Ramos (cell line): Measurements from ENCODE around the gene PET117.
"Not testable (repeated sequence)": the region's sequence is repeated elsewhere in the genome, so short reads cannot be mapped to it uniquely, and the experiment has no call there.

Experiments
- in situ Hi-C: fragments of 300-500 bp; cut with MboI; formaldehyde crosslinking; loops from one replicate; pipeline ENCODE4 v1.14.3; 2022; ENCODE audit warnings: low sequenced_read_pairs; ENCODE audit not compliant: unreplicated experiment

PET117 gene

DNA sequence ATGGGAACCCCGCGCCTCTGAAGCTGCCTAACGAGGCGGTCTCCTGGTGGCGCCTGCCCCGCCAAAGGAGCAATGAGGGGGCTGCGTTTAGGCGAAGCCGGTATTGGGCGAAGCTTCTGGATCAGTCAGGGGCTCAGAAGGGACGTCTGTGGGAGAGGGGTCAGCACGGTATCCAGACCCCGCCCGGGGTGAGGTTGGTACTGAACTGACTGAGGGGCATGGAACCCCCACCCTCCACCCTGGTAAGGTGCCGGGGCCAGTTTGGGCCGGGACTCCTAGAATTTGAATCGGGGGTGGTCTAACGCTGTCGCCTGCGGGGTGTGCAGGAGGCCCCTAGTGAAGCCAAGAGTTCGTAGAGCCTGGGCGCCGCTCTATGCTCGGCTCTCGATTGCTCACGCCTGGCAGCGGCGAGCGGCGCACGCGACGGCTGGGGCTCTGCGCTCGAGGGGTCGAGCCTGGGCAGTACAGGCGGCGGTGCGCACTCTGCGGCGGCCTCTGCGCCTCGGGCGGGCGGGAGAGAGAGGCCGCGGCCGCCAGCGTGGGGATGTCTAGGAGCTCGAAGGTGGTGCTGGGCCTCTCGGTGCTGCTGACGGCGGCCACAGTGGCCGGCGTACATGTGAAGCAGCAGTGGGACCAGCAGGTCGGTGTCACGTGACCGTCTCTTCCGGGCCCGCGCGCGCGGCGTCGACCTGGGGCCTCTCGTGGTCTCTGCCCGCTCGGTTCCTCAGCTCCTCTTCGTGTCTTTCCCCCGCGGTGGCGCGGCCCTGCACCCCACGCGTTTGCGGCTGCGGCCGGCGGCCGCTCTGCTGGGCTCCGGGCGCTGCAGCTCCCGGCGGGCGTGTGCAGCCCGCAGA, at the start of gene PET117, which contains the start of gene KAT14:
Gene PET117, plus strand, starts transcription at position 452 of the 854 bp plus-strand sequence. Its CDS starts 93 bp downstream, at position 545.
Gene KAT14, plus strand, starts transcription at position 452 of the 854 bp plus-strand sequence. CDS start 4,798 bp downstream, outside the sequence.
- in situ Hi-C loops = no loop called here

- in situ Hi-C loops = not testable (repeated sequence)
Measured at GRCh38 chr20:18088298-18088697, 49.4 kb upstream of the PET117 start.

GRCh38 chr20:18088841-18089240, 48.8 kb upstream of the PET117 start:
- in situ Hi-C loops = not testable (repeated sequence)

GRCh38 chr20:18090044-18090443, 47.6 kb upstream of the PET117 start:
- in situ Hi-C loops = no loop called here

DNA sequence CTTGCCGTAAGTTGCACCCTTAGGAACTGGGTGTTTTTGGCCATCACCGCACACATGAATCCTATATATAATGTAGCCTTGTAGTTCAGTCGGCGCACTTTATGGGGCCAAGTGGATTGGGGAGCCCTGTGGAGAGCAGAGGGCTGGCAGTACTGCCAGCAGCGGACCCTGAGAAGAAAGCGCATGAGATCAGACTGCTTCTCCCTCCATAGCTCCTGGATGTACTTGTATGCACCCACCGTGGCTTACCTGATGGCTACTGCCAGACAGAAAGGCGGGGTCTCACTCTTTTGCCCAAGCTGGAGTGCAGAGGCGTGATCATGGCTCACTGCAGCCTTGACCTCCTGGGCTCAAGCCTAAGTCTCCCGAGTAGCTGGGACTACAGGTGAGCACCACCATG, 47.2 kb upstream of the PET117 start:
- in situ Hi-C loops = no loop called here

DNA sequence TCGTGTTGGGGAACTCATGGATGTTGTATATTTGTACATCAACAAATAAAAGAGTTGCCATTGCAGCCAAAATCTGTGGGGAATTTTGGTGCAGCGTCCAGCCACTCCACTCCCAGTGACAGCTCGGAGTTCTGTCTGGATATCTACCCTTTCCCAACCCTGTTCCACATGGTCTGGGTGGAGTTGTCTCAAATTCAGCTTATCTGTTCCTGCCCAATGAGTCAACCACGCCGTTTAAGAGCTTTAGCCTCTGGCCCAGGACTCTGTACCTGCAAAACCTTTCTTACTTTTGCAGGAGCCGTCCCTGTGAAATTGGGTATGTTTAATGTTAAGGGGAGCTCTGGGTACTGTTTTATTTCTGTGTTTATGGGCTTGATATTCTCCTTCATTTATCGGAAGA, 46.0 kb upstream of the PET117 start:
- in situ Hi-C loops = no loop called here

GRCh38 chr20:18092890-18093289, 44.8 kb upstream of the PET117 start:
- in situ Hi-C loops = no loop called here

GRCh38 chr20:18093388-18093787, 44.3 kb upstream of the PET117 start:
- in situ Hi-C loops = no loop called here

GRCh38 chr20:18094191-18094590, 43.5 kb upstream of the PET117 start:
- in situ Hi-C loops = no loop called here

DNA sequence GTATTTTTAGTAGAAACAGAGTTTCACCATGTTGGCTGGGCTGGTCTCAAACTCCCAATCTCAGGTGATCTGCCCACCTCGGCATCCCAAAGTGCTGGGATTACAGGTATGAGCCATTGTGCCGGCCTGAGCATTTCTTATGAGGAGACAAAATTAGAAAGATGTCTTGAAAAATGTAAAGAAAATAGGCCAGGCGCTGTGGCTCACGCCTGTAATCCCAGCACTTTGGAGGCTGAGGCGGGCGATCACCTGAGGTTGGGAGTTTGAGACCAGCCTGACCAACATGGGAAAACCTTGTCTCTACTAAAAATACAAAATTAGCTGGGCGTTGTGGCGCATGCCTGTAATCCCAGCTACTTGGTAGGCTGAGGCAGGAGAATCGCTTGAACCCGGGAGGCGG, 37.1 kb upstream of the PET117 start:
- in situ Hi-C loops = not testable (repeated sequence)

- in situ Hi-C loops = no loop called here
Measured at GRCh38 chr20:18101125-18101810, 36.4 kb upstream of the PET117 start.

GRCh38 chr20:18103497-18103896, 34.2 kb upstream of the PET117 start:
- in situ Hi-C loops = no loop called here

GRCh38 chr20:18108326-18108725, 29.3 kb upstream of the PET117 start:
- in situ Hi-C loops = no loop called here

DNA sequence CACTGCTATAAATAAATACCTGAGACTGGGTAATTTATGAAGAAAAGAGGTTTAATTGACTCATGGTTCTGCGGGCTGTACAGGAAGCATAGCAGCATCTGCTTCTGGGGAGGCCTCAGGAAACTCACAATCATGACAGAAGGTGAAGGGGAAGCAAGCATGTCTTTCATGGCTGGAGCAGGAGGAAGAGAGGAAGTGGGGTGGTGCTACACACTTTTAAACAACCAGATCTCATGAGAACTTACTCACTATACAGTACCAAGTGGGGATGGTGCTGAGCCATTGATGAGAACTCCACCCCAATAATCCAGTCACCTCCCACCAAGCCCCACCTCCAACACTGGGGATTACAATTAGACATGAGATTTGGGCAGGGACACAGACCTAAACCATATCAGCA, 9.1 kb upstream of the PET117 start:
- in situ Hi-C loops = not testable (repeated sequence)

DNA sequence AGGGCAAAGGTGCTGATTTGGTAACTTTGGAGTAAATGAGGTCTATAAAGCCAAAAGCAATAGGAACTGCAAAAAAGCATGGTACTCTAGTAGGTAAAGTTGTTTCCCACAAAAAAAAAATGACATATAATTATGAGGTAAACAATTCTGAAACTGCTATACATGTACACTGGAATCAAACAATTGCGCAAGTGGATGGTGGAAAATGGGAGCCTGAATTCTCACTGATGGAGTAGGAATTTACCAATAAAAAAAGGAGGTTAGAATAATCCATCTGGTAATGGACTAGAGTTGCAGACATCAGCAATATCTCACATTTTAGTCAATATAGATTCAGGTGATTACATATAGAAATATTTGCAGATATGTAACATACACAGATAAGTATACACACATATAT, 5.0 kb upstream of the PET117 start:
- in situ Hi-C loops = no loop called here

GRCh38 chr20:18133962-18134361, 3.7 kb upstream of the PET117 start:
- in situ Hi-C loops = no loop called here

GRCh38 chr20:18138266-18138582, 561 bp downstream of the PET117 start:
- in situ Hi-C loops = no loop called here

- in situ Hi-C loops = no loop called here
Measured at GRCh38 chr20:18138639-18139583, 1.2 kb downstream of the PET117 start.

- in situ Hi-C loops = no loop called here
Measured at GRCh38 chr20:18139832-18140231, 2.2 kb downstream of the PET117 start.

- in situ Hi-C loops = no loop called here
Measured at GRCh38 chr20:18144541-18145099, 7.0 kb downstream of the PET117 start.
